ENCODE results near the gene SNRNP200.

- TF ChIP-seq CTCF (IDR thresholded peaks at IDR 0.05) (no peak), POLR2AphosphoS5 (IDR thresholded peaks at IDR 0.05; ENCODE audit: low read depth, low read length) (no peak), SIN3A (IDR thresholded peaks at IDR 0.05; ENCODE audit: borderline replicate concordance, insufficient read depth, low read depth, low read length) (no peak)
Measured at GRCh38 chr2:96239745-96240264, 65.5 kb downstream of the SNRNP200 start.

All from Panc1 (cell line).